HEK293T (cell line): Measurements from ENCODE around the gene UIMC1.

ENCODE experiments used
- CTCF ChIA-PET: fragments of 350-600 bp; formaldehyde crosslinking; extraction: SDS; loops from one replicate; lab custom pipeline; 2021; ENCODE audit warnings: antibody characterized with exemption, inconsistent platforms; lab: Yijun Ruan, JAX
- POLR2A ChIA-PET: fragments of 350-600 bp; formaldehyde crosslinking; extraction: SDS; loops from one replicate; lab custom pipeline; 2020; ENCODE audit warnings: antibody characterized with exemption, inconsistent platforms; lab: Yijun Ruan, JAX
- DNase-seq: peaks from one replicate; pipeline ENCODE4 v3.0.0; 2012; ENCODE audit warnings: mixed read lengths; ENCODE audit errors: extremely low spot score
- ARNT ChIP-seq: fragments of 450-650 bp; IDR thresholded peaks from 2 replicates; pipeline ENCODE4 v1.6.1; 2017; ENCODE audit warnings: mild to moderate bottlenecking
- BHLHE40 ChIP-seq: fragments of 450-650 bp; IDR thresholded peaks from 2 replicates; pipeline ENCODE4 v1.6.1; 2016; ENCODE audit warnings: mild to moderate bottlenecking, moderate library complexity, borderline replicate concordance
- CTBP1 ChIP-seq: fragments of 450-650 bp; IDR thresholded peaks from 2 replicates; pipeline ENCODE4 v1.6.1; 2016; ENCODE audit warnings: borderline replicate concordance
- ELF4 ChIP-seq: fragments of 450-650 bp; IDR thresholded peaks from 2 replicates; pipeline ENCODE4 v1.6.1; 2017; ENCODE audit warnings: antibody characterized with exemption
- FOXA1 ChIP-seq: fragments of 450-650 bp; IDR thresholded peaks from 2 replicates; pipeline ENCODE4 v1.6.1; 2016; ENCODE audit warnings: mild to moderate bottlenecking
- FOXK2 ChIP-seq: fragments of 450-650 bp; IDR thresholded peaks from 2 replicates; pipeline ENCODE4 v1.6.1; 2016; ENCODE audit warnings: mild to moderate bottlenecking
- FOXM1 ChIP-seq: fragments of 450-650 bp; IDR thresholded peaks from 2 replicates; pipeline ENCODE4 v1.6.1; 2017; ENCODE audit warnings: mild to moderate bottlenecking, borderline replicate concordance
- HDGF ChIP-seq: fragments of 450-650 bp; IDR thresholded peaks from 2 replicates; pipeline ENCODE4 v1.6.1; 2017; ENCODE audit warnings: antibody characterized with exemption, borderline replicate concordance
- L3MBTL2 ChIP-seq: fragments of 450-650 bp; conservative IDR thresholded peaks from 2 replicates; pipeline ENCODE4 v1.6.1; 2016; ENCODE audit warnings: mild to moderate bottlenecking
- LEF1 ChIP-seq: fragments of 450-650 bp; IDR thresholded peaks from 2 replicates; pipeline ENCODE4 v1.6.1; 2017; ENCODE audit warnings: mild to moderate bottlenecking, borderline replicate concordance
- NFRKB ChIP-seq: fragments of 450-650 bp; IDR thresholded peaks from 2 replicates; pipeline ENCODE4 v1.6.1; 2016; ENCODE audit warnings: mild to moderate bottlenecking, moderate library complexity
- PKNOX1 ChIP-seq: fragments of 450-650 bp; IDR thresholded peaks from 2 replicates; pipeline ENCODE4 v1.6.1; 2016
- SP1 ChIP-seq: fragments of 450-650 bp; IDR thresholded peaks from 2 replicates; pipeline ENCODE4 v1.6.1; 2017
- SUZ12 ChIP-seq: fragments of 450-650 bp; IDR thresholded peaks from 2 replicates; pipeline ENCODE4 v1.6.1; 2016; ENCODE audit warnings: mild to moderate bottlenecking
- TARDBP ChIP-seq: fragments of 450-650 bp; IDR thresholded peaks from 2 replicates; pipeline ENCODE4 v1.6.1; 2016
- ZNF384 ChIP-seq: fragments of 450-650 bp; IDR thresholded peaks from 2 replicates; pipeline ENCODE4 v1.6.1; 2016

Gene UIMC1

GRCh38 chr5:177027665-177028064, 21.1 kb upstream of the UIMC1 start:
- DNase-seq: no peak
- CTCF ChIA-PET: interaction anchor here (0.6 to 0.7 kb wide), 3 partner anchors 10 to 494 kb away, joined by 3 to 4 read pairs (median 4); no protein-coding TSS in a partner anchor
- TF ChIP-seq HDGF (no peak), BHLHE40 (no peak), SUZ12 (no peak)
- POLR2A ChIA-PET: interaction anchor here (2.4 kb wide), 1 partner anchor 22 kb away, joined by 7 read pairs; the partner anchor contains the start of gene UIMC1

- TF ChIP-seq FOXK2 (no peak), SP1 (no peak), SUZ12 (no peak), TARDBP (no peak), FOXA1 (no peak), NFRKB (no peak), ELF4 (no peak), LEF1 (no peak), HDGF (no peak), L3MBTL2 (no peak), ZNF384 (no peak), ARNT (no peak), PKNOX1 (no peak), FOXM1 (no peak), CTBP1 (no peak), BHLHE40 (no peak)
- DNase-seq: no peak
- ChIA-PET POLR2A (interaction anchor here (2.4 kb wide), 1 partner anchor 19 kb away, joined by 7 read pairs; the partner anchor contains the start of gene UIMC1), CTCF (interaction anchor here (1.5 kb wide), 1 partner anchor 364 kb away, joined by 3 read pairs; no protein-coding TSS in a partner anchor)
Measured at GRCh38 chr5:177025101-177025601, 18.6 kb upstream of the UIMC1 start.

- POLR2A ChIA-PET: no interaction called here
- CTCF ChIA-PET: no interaction called here
Measured at GRCh38 chr5:177024559-177024958, 18.0 kb upstream of the UIMC1 start.

GRCh38 chr5:177023303-177023664, 16.7 kb upstream of the UIMC1 start:
- POLR2A ChIA-PET: interaction anchor here (1.2 to 2.5 kb wide), 3 partner anchors 8 to 16 kb away, joined by 4 to 33 read pairs (median 4); partner anchors contain the start of gene UIMC1
- DNase-seq: no peak

More at GRCh38 chr5:177024559-177024958, 18.0 kb upstream of the UIMC1 start:
- no peak for TF ChIP-seq BHLHE40
- no peak for TF ChIP-seq TARDBP
- TF ChIP-seq SUZ12: no peak
- no peak for TF ChIP-seq ELF4
- TF ChIP-seq ARNT: no peak
- TF ChIP-seq PKNOX1: no peak
- TF ChIP-seq FOXM1: no peak
- no peak for TF ChIP-seq CTBP1
- no peak for TF ChIP-seq ZNF384
- TF ChIP-seq FOXA1: no peak
- no peak for DNase-seq

GRCh38 chr5:177022386-177023302, 16.1 kb upstream of the UIMC1 start, which contains the start of gene ZNF346:
Gene ZNF346, plus strand, starts transcription at chr5:177022696. Its CDS starts 43 bp downstream, at chr5:177022739.
- DNase-seq: peak; percentile 100
- ChIA-PET POLR2A (interaction anchor here (0.7 to 2.5 kb wide), 9 partner anchors 9 to 327 kb away, joined by 3 to 33 read pairs (median 4); partner anchors contain the start of gene UIMC1), CTCF (interaction anchor here (0.5 to 0.8 kb wide), 6 partner anchors 17 to 285 kb away, joined by 3 to 4 read pairs (median 3); no protein-coding TSS in a partner anchor)
- TF ChIP-seq SUZ12: no peak
- TF ChIP-seq NFRKB: peak; percentile 30; the same call in 1 of the 2 replicates
- TF ChIP-seq SP1: peak; percentile 75; the same call in 1 of the 2 replicates
- TF ChIP-seq L3MBTL2: peak; percentile 72

More at GRCh38 chr5:177023303-177023664, 16.7 kb upstream of the UIMC1 start:
- TF ChIP-seq PKNOX1: no peak
- 0 out of 2 replicates have a peak, but pooled peaks have one; percentile 80 for TF ChIP-seq HDGF
- CTCF ChIA-PET: interaction anchor here (0.5 to 0.8 kb wide), 3 partner anchors 35 to 64 kb away, joined by 3 to 4 read pairs (median 3); no protein-coding TSS in a partner anchor

GRCh38 chr5:177020033-177020432, 13.5 kb upstream of the UIMC1 start:
- ChIA-PET POLR2A (interaction anchor here (0.9 to 1.3 kb wide), 3 partner anchors 9 to 14 kb away, joined by 3 to 5 read pairs (median 4); partner anchors contain the start of gene UIMC1), CTCF (interaction anchor here (0.7 kb wide), 1 partner anchor 9 kb away, joined by 3 read pairs; no protein-coding TSS in a partner anchor)
- no peak for TF ChIP-seq HDGF
- TF ChIP-seq SUZ12: no peak
- no peak for TF ChIP-seq ZNF384
- no peak for TF ChIP-seq TARDBP
- TF ChIP-seq FOXM1: no peak
- DNase-seq: no peak
